Head of caudate nucleus (tissue), 42 donors: ENCODE measurements around the gene C2orf42.
"Not testable (repeated sequence)": the region's sequence is repeated elsewhere in the genome, so short reads cannot be mapped to it uniquely, and the experiment has no call there.

ENCODE experiments used
- DNase-seq, 42 donors: peaks; one replicate each; pipeline versions ENCODE4 v3.0.0 to v3.0.0-alpha.2; 2020 to 2021; ENCODE audit warnings: mixed read lengths in 7 of 42
- intact Hi-C: fragments of 100-400 bp; cut with DNase I; formaldehyde crosslinking; loops from one replicate; pipeline ENCODE4 v1.15.0; 2022

Gene C2orf42

DNA sequence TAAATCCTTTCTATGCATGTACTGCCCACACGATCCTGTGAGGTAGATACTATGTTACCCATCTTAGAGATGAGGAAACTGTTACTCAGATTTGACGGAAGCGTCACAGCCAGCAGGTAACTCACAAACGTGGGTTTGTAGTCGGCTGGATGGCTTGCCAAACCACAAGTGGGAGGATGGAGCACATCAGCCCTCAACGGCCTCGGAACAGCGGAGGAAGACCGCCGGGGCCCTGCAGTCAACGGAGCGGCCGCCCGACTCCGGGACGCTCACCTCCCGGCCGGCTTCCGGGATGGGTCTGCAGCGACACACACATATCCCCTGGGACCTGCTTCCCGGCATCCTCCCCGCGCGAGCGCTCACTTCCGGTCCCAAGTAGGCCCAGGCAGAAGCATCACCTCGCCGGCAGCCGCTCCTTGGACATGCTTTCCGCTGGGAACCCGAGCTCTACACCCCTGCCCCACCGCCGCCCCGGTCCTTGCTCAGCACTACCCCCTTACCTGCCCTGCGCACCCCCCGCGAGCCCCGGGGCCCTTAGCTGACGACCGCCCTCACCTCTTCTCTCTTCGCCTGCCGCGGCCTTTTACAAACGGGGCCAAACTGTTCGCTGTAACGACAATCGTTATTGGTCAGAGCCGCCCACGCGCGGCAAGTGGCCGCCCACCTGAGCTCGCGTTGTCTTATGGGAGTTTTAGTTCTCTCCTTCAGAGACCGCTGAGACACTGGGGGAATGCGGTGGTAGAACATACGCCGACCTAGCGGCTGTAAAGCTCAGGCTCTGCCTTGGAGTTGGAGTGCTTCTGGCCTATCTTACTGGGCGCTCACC is at the start of gene C2orf42:
C2orf42 (minus strand) TSS at position 602 of the 826 bp plus-strand sequence. CDS start 9,034 bp downstream, outside the sequence.
- intact Hi-C loops, result loop anchor here (2.0 kb wide), 1 partner anchor 58 kb away; the partner anchor contains the start of gene TIA1

DNA sequence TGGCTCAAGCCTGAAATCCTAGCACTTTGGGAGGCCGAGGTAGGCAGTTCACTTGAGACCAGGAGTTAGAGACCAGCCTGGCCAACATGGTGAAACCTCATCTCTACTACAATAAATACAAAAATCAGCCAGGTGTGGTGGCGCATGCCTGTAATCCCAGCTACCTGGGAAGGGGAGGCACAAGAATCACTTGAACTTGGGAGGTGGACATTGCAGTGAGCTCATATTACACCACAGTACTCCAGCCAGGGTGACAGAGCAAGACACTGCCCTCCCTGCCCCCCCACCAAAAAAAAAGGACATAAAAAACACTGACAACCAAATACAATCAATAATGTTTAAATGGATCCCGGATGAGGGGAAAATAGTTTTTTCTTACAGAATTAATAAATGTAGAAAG is 49.8 kb upstream of the C2orf42 start:
- intact Hi-C loops, result no loop called here
- DNase-seq, result no peak

More for the DNA sequence above, at the start of gene C2orf42:
- peak; percentile 93 to 99 (median 96) for DNase-seq

DNA sequence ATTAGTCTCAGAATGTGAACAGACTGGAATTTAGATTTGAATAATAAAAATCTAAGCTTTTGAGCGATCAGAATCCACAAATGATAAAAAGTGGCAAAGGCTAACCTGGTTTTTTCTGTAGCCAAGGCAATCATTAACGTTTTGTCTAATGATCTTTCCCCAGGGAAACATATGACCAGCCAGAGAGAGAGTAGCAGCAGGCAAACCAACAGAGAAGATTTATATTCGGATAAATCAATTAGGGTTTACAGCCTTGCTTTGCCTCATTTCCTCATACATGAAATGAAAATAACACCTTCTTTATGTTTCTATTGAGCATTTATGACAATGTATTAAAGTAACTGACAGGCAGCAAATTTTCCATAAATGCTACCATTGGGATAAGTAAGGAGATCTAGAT is 43.1 kb upstream of the C2orf42 start:
- intact Hi-C loops, result no loop called here

DNA sequence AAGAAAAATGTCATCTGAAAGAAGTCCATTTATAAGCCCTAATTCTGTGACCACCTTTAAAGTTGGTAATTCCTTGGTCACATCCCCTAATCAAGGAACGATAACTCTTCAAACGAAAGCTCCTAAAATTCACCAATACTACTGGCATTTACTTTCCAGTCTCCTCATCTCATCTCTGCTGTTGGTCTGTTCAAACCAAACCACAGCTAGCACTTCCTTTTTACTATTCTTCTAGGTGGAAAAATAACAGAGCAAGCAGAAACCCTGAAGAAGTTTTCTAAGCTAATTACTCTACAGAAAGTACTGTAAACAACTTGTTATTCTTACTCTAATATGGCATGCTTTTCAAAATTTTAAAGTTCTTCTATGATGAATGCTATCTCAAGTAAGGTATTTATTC is 36.0 kb upstream of the C2orf42 start:
- intact Hi-C loops, result no loop called here
- no peak for DNase-seq

More for the DNA sequence above, 43.1 kb upstream of the C2orf42 start:
- DNase-seq, result no peak

DNA sequence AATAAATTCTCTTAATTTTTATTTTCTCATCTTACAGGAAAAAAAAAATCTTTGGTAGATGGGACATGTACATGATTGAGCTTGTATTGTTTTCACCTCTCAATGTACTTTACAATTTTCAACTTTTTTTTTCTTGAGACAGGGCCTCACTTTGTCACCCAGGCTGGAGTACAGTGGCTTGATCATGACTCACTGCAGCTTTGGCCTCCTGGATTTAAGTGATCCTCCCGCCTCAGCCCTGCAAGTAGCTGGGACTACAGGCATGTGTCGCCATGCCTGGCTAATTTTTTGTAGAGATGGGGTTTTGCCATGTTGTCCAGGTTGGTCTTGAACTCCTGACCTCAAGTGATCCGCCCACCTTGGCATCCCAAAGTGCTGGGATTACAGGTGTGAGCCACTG is 32.5 kb upstream of the C2orf42 start:
- DNase-seq, intact Hi-C loops: not testable (repeated sequence)

DNA sequence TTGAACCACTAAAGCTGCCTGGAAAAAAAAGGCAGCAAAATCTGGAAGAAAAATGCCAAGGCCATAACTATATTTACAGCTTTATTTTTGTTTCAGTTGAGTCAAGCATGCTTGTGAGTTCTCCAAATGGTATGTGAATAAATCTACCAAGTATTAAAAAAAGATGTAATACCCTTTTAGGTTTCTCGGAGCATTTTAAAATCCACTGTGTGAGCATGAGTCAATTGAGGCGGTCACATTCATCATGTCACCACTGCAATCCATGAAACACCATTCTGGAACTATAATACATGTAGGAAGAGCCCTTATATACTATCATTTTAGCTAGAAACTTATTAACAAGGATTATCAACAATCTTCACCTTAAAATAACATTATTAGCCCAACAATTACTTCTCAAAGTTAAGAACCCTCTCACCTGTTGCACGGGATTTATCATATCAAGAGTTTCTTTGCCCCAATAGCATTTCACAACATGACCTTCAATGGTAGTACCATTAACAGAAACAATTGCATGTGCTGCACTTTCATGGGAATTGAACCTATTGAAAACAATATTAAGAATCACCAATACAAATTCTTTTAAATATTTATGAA is 24.2 kb upstream of the C2orf42 start:
- DNase-seq, result no peak
- intact Hi-C loops, result no loop called here

DNA sequence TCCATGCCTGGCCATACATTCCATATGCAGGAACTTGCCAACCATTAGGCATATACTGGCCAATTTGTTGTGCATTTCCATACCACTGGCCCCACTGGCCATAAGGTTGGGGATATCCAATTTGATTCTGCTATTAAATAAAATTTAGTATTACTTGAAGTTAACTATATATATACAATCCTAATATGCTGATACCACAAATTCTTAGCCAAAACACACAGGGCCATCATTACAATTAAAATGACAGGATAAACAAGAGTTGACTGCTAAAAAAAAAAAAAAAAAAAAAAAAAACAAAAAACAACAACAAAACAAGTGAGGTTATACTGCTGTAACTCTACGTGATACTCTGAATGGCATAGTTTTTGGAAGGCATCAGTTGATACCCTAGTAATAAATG is 23.5 kb upstream of the C2orf42 start:
- intact Hi-C loops, result no loop called here

DNA sequence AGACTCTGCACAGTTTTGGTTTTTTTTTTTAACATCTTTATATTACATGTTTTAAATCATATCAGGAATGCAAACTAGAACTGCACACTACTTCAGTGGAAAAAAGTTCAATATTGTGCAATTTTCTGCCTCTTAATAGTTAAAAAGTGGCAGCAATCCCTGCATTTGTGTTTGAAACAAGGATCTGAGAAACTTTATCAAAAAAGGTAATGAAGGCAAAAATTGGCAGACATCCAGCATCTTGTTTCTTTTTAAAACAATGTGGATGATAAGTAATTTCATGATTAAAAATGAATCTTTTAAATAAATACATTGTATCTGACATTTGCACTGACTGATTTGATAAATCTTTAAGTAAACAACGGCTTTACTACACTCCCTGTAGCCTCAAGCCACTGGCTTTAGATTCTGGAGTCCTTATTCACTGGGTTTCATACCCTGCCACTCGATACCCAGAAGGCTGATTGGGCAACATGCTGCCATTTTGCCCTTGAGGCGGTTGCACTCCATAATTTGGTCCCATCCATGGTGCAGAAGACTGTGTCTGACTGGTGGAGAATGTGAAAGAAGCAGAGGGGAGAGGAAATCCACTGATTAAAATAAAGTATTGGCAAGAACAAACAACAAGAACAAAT is 21.6 kb upstream of the C2orf42 start:
- no peak for DNase-seq
- intact Hi-C loops, result no loop called here

More for the DNA sequence above, 23.5 kb upstream of the C2orf42 start:
- no peak for DNase-seq

DNA sequence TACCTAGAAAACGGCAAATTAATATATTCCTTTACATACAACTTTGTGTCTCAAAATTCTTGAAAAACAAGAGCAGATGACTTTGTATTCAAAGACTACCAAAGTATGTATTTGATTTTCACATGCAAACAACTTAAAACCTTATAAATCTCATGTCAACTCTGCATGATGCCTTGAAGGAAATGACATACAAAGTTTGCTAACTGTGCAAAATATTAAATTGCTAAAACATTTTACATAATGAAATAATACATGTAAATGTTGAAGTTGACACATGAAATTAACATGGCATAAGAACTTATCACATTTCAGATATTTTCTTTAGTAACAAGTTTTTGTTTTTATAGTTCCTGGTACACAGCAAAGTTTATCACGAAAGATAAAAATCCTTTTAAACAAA is 20.8 kb upstream of the C2orf42 start:
- no peak for DNase-seq
- intact Hi-C loops, result no loop called here

DNA sequence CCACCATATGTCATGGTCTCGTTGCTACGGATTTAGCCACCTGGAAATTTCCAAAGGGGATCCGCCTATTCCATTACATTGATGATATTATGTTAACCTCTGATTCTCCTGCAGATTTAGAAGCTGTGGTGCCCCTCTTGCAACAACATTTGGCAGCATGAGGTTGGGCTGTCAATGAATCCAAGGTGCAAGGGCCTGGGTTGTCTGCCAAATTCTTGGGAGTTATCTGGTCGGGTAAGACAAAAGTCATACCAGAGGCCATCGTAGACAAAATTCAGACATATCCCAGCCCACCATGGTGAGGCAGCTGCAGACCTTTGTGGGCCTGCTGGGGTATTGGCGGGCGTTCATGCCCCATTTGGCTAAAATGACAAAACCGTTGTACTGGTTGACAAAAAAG is 13.6 kb upstream of the C2orf42 start:
- no peak for DNase-seq
- intact Hi-C loops, result no loop called here

DNA sequence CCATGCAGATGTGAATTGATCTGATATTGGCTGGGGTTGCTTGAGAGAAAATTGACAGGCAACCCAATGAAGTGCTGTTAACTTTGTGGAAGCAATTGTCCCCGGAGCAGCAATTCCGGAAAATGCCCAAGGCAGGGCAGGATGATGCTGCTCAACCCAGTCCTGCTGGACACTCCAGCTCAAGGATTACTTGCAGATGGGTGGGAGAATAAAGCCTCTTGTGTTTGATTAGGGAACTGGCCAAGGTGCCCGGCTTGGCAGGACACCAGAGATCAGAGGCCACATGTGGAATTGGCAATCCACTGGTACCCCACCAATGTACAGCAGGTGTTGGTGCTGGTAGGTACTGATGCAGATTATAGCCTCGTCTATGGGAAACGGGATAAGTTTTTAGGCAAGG is 12.3 kb upstream of the C2orf42 start:
- intact Hi-C loops, result no loop called here
- no peak for DNase-seq

DNA sequence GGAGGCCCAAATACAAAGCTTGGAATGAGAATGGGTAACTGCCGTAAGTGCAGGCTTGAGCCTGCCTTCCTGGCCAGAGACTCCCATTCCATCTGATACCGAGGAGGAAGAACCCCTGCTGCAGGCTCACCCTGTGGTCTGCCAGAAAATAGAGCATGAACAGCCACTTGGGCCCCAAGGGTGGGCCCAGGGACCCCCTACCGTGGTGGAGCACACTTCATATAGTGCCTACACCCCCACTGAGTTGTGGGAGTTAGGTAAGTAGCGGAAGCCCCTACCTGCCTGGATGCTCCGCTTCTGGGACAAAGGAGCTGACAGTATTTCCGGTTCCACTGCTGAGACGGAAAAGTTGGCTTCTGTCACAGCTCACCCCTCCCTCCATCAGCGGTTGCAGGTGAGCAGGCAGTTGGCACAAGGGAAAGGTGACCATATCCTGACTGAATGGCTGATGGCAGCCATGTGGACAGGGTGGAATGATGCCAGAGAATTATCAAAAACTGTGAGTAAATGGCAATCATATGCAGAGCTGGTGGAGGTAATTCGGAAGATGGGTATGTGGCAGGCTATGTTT is 11.5 kb upstream of the C2orf42 start:
- no peak for DNase-seq
- intact Hi-C loops, result no loop called here

DNA sequence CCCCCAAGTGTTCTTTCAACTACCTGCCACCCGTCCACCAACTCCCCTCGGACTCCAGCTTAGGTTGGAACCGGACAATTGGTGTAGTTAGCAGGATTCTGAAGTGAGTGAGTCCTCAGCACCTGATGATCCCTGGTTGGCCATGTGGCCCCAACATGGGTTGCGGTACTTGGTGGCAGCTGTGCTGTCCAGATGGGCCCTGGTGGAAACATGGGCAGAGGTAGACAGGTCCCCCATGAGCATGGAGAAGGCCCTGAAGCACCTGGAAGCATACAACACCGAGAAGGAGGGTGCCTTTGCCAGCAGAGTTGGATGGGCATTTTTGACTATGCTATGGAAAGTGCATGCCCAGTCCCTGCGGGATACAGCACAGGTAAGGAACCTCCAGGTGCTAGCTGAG is 11.0 kb upstream of the C2orf42 start:
- no peak for DNase-seq
- intact Hi-C loops, result no loop called here

DNA sequence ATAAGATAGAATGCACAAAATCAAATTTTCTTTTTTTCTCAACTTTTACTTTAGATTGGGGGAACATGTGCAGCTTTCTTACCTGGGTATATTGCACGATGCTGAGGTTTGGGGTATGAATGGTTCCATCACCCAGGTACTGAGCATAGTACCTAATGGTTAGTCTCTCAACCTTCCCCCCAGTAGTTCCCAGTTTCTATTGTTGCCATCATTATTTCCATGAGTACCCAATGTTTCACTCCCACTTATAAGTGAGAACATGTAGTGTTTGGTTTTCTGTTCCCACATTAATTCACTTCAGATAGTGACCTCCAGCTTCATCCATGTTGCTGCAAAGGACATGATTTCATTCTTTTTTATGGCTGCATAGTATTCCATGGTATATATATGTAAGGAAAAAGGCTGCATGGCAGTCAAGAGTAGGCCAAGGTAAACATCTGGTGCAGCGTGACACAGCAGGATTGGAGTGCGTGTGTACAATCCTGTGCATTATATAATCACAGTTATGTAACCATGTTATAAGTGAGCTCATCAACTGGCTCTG is 10.5 kb upstream of the C2orf42 start:
- intact Hi-C loops, result no loop called here

DNA sequence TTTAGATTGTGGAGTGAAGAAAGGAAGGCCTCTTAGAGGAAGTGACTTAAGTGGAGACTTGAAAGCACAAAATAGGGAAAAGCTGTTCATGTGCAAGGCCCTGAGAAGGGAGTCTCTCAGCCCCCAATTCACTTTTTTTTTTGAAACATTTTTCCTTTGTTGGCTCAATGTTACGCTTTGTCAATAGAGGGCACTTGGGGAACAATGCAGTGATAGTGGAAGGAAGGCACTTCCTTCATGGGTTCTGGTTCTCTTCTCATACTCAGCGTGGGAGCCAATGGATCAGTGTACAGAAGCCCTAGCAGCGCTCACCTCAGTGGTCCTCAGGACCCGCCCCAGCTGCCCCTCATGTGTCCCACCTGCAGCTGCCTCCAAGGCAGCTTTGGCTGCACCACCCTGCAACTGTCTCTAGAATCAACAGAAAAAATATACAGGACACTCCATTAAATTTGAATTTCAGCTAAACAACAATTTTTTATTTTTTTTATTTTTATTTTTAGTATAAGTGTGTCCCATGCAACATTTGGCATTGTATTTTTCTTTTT is 8.6 kb upstream of the C2orf42 start:
- intact Hi-C loops, result no loop called here

More for the DNA sequence above, 10.5 kb upstream of the C2orf42 start:
- no peak for DNase-seq

DNA sequence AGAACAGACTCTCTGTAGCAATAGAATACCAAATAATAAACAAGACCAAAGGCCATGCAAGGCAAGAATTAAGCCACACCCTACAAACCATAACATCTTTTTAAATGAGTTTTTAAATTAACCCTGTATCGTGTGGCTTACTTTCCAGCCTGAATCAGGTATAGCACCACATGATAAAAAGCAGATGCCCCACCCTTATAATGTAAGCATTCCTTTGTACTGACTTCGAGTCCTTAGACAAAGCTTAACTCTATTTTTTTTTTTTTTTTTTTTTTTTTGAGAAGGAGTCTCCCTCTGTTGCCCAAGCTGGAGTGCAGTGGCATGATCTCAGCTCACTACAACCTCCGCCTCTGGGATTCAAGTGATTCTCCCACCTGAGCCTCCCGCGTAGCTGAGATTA is 1.7 kb upstream of the C2orf42 start:
- DNase-seq, result no peak
- intact Hi-C loops, result no loop called here

More for the DNA sequence above, 8.6 kb upstream of the C2orf42 start:
- no peak for DNase-seq

DNA sequence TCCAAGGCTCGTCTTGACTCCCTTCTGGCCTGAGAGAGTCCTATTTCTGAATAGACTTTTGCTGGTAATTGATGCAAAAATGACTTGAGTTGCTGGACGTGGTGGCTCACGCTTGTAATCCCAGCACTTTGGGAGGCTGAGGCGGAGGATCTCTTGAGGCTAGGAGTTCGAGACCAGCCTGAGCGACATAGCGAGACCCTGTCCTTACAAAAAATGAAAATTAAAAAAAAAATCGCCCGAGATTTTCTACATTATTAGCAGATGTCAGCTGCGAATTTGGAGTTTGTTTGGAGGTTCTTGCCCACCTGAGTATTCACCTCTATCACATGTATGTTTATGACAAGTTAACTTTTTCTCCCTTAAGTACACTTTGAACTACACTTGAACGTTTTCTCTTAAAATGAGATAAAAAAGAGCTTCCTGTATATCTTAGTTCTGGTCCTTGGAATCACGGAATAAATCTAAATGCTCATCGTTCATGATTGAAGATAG is 471 bp upstream of the C2orf42 start:
- DNase-seq, result no peak
- intact Hi-C loops, result loop anchor here (2.0 kb wide), 1 partner anchor 58 kb away; the partner anchor contains the start of gene TIA1

DNA sequence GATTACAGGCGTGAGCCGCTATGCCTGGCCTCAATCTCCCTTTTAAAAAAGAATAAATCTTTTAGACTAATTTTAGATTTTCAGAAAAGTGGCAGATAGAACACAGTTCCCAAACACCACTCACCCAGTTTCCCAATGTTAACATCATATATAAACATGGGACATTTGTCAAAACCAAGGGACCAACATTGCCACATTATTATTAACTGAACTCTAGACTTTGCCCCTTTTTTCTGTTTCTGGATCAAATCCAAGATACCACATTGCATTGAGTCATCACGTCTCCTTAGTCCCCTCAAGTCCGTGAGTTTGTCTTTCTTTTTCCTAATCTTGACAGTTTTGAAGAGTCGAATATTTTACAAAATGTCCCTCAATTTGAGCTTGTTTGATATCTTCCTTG is 2.4 kb downstream of the C2orf42 start:
- no peak for DNase-seq
- intact Hi-C loops, result no loop called here

DNA sequence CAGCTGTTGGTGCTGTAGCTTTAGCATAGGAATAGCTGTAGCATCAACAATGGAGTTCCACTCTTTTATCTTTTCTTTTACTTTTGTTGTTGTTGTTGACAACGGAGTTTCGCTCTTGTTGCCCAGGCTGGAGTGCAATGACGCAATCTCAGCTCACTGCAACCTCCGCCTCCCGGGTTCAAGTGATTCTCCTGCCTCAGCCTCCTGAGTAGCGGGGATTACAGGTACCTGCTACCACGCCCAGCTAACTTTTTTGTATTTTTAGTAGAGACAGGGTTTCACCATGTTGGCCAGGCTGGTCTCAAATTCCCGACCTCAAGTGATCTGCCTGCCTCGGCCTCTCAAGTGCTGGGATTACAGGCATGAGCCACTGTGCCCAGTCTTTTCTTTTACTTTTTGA is 3.6 kb downstream of the C2orf42 start:
- intact Hi-C loops, DNase-seq: not testable (repeated sequence)
